Nephron (organoid): ENCODE measurements around the gene HMCES.

Source experiments
- H3K27ac Mint-ChIP-seq, 3 experiments: 2 replicates each; pipeline ENCODE4 v1.8.0; 2020; ENCODE audit warnings: mixed read lengths in 3 of 3, mild to moderate bottlenecking in 2 of 3, moderate library complexity in 1 of 3
- H3K27me3 Mint-ChIP-seq: 2 replicates; pipeline ENCODE4 v1.8.0; 2021; ENCODE audit warnings: low read depth, mild to moderate bottlenecking, moderate library complexity, mixed read lengths
- H3K36me3 Mint-ChIP-seq: 2 replicates; pipeline ENCODE4 v1.8.0; 2020; ENCODE audit warnings: low read depth, mixed read lengths
- H3K4me1 Mint-ChIP-seq: 2 replicates; pipeline ENCODE4 v1.8.0; 2020; ENCODE audit warnings: mixed read lengths
- H3K4me3 Mint-ChIP-seq, 3 experiments: 2 replicates each; pipeline ENCODE4 v1.8.0; 2020; ENCODE audit warnings: mild to moderate bottlenecking in 3 of 3, mixed read lengths in 3 of 3, moderate library complexity in 2 of 3
- H3K9me3 Mint-ChIP-seq: 2 replicates; pipeline ENCODE4 v1.8.0; 2020; ENCODE audit warnings: mixed read lengths
- CTCF ChIP-seq, 3 experiments: fragments of 200-600 bp; sonication (generic); IDR thresholded peaks; one replicate each; pipeline ENCODE4 v1.5.0; 2021; ENCODE audit warnings: antibody characterized with exemption in 3 of 3; ENCODE audit not compliant: unreplicated experiment in 3 of 3

Gene HMCES

DNA sequence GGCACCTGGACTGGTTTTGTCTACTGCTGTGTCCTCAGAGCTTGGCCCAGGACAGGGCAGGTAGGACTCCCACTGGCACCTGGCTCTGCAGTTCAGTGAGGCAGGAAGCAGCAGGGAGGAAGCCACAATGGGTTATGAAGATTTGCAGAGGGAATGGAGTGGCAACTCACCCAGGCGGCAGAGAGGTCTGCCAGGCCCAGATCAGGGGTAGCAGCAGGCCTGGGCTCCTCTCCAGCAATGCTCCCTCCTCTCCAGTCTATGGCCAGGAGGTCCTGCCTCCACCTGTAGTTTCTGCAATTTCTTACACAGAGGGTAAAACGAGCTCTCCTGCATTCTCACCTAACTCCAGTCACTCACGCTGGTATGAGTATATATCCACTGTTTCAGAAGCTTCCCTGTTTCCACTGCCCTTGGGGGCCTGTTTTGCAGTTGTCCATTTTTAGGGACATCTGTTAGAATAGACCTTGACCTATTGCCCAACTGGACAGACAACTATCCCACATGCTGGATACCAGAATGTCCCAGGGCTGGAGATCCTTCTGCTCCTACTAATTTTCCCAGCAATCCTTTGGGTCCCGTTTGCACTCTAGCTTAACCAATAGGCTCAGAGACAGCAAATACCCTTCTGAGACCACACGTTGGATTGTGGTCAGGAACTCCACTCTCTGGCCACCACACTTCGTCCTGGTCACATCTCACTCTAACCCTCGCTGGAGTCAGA is 35.2 kb downstream of the HMCES start:
- peak overlapping the region; percentile 97 to 99 (median 98) for H3K4me3 Mint-ChIP-seq
- peaks cover 3% of the 10 kb centered on the region for H3K27me3 Mint-ChIP-seq
- peak overlapping the region; percentile 16 to 94 (median 50) for H3K27ac Mint-ChIP-seq
- no peaks in the 10 kb centered on the region for H3K9me3 Mint-ChIP-seq
- no peak for TF ChIP-seq CTCF (IDR thresholded peaks at IDR 0.05; ENCODE audit: unreplicated experiment in 3 of 3)
- H3K4me1 Mint-ChIP-seq, result peaks cover 14% of the 10 kb centered on the region
- H3K36me3 Mint-ChIP-seq, result peaks cover 6% of the 10 kb centered on the region

DNA sequence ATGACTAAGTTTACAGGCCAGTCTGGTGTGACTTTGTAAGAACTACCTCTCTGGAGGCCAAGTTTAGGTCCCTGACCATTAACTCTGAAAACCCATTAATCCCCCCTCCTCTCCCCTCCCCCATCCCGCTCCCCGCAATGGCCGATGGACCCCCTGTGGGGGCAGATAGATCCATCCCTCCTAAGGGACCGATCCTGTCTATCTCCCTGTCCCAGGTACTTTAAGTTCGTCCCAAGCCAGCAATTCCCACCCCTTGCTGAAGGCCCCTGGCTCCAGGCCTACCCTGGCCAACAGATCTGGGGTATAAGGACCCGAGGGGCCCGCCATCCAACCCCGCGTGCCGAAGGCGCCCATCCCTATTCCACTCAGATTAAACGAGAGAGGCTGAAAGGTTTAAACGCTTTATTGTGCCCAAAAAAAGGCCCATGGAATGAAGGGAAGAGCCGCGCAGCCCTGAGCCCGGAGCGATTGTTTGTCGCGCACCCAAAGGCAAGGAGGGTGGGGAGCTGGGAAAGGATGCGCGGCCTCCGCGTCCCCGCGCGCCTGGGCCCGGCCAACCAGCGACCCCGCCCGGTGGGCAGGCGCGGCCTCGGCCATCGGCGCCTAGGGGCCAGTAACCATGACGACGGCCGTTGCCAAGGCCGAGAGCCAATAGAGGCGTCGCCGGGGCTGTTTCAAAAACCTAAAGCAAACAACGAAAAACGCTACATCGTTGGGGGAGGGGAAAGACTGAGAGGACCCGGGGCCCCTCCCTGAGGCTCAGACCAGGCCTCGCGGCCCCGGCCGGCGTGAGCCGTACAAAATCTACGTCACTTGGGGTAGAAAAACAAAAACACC is 35.9 kb downstream of the HMCES start:
- peak in 1 of 3 experiments; percentile 16 for TF ChIP-seq CTCF (IDR thresholded peaks at IDR 0.05; ENCODE audit: unreplicated experiment in 3 of 3)
- H3K27me3 Mint-ChIP-seq, result peaks cover 3% of the 10 kb centered on the region

GRCh38 chr3:129315223-129315997 is 36.7 kb downstream of the HMCES start:
- Mint-ChIP-seq H3K9me3 (no peaks in the 10 kb centered on the region), H3K27ac (peak overlapping the region; percentile 77 to 96 (median 96)), H3K36me3 (peaks cover 6% of the 10 kb centered on the region), H3K4me3 (peak overlapping the region; percentile 97 to 99 (median 98)), H3K4me1 (peaks cover 14% of the 10 kb centered on the region), H3K27me3 (peaks cover 3% of the 10 kb centered on the region)
- no peak for TF ChIP-seq CTCF (IDR thresholded peaks at IDR 0.05; ENCODE audit: unreplicated experiment in 3 of 3)

More for the DNA sequence above, 35.9 kb downstream of the HMCES start:
- Mint-ChIP-seq H3K4me1 (peaks cover 14% of the 10 kb centered on the region), H3K9me3 (no peaks in the 10 kb centered on the region), H3K36me3 (peaks cover 6% of the 10 kb centered on the region), H3K4me3 (peak overlapping the region; percentile 97 to 99 (median 98)), H3K27ac (peak overlapping the region; percentile 69 to 96 (median 94))

GRCh38 chr3:129315998-129316247 is 37.3 kb downstream of the HMCES start:
- H3K4me1 Mint-ChIP-seq, result peaks cover 14% of the 10 kb centered on the region
- H3K9me3 Mint-ChIP-seq, result no peaks in the 10 kb centered on the region
- peaks cover 3% of the 10 kb centered on the region for H3K27me3 Mint-ChIP-seq
- peak overlapping the region; percentile 83 to 99 (median 90) for H3K4me3 Mint-ChIP-seq
- peak overlapping the region; percentile 77 to 96 (median 96) for H3K27ac Mint-ChIP-seq
- peaks cover 6% of the 10 kb centered on the region for H3K36me3 Mint-ChIP-seq
- no peak for TF ChIP-seq CTCF (IDR thresholded peaks at IDR 0.05; ENCODE audit: unreplicated experiment in 3 of 3)

DNA sequence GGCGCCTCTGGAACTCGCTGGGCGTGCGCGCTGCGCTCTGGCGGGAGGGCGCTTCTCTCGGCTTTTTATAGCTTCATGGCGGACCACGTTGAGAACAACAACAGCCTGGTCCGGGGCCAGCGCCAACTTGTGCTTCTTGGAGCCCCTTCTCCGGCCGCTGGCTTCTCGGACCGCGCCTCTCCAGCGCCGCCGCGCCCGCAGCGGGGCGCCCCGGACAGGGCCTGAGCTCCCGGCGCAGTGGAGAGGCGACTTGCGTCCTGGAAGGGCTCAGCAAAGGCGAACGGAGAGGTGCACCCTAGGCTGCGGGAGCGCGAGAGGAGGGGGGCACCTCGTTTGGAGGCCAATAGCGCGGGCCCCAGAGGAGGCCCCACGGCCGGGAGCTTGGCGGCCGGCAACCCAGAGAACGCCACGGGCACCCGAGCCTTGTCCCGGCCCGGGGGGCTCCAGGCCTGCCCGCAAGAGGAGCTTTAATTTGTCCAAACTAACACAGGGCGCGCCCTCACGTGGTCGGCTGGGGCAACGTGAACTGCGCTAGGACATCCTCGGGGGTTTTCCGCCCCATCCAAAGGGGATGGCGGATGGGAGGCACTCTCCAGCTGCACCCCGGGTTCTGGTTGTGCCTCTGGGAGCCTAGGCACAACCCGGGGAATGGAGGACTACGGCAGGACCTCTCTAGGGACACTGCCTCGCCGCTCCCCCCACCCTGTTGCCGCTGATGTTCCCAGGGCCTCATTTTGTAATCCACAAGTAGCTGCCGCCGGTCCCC is 37.8 kb downstream of the HMCES start:
- Mint-ChIP-seq H3K9me3 (no peaks in the 10 kb centered on the region), H3K4me1 (peaks cover 14% of the 10 kb centered on the region), H3K36me3 (peaks cover 6% of the 10 kb centered on the region), H3K27me3 (peaks cover 3% of the 10 kb centered on the region), H3K4me3 (peak overlapping the region; percentile 83 to 90 (median 87)), H3K27ac (peak overlapping the region; percentile 48 to 81 (median 77))
- peak; percentile 32 to 62 (median 52) for TF ChIP-seq CTCF (IDR thresholded peaks at IDR 0.05; ENCODE audit: unreplicated experiment in 3 of 3)
